Measurements from ENCODE around the gene SMLR1. TPM values are rescaled to one million over a fixed set of nuclear protein-coding genes. Genes with fewer than 3 reads are reported as not detected.

Gene SMLR1
- total RNA-seq, 1 experiment from 2014 or later, result not detected

DNA sequence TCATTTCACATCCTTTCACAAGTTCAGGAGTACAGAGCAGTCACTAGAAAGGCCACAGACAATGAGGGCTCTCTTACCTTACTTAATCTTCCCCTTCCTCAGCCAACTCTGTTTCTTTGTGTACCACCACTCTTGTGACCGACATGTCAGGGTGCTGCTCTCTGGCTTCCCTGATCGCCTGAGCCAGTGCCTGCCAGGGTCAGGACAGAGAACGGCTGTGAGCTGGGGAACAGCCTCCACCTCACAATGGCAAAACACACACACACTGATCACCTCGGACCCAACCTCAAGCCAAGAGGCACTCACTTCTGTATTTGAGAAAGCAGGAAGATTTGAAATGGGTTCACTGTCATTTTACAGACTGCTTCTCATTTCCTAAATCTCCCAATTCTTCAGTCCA lies 30.8 kb downstream of the SMLR1 start:
- H3K4me2 ChIP-seq, result no peak overlapping the region
- no peaks in the 10 kb centered on the region for H3K4me1 ChIP-seq (replicated peaks; ENCODE audit: insufficient read depth)
- no peaks in the 10 kb centered on the region for H3F3A ChIP-seq (ENCODE audit: insufficient read depth, low read depth)
- H3K27ac ChIP-seq, result no peak overlapping the region
- BruUV-seq (replicated peaks), result no TSS peak
- H3K36me3 ChIP-seq (ENCODE audit: low read depth), result no peaks in the 10 kb centered on the region
- H4K20me1 ChIP-seq (ENCODE audit: insufficient read depth), result no peaks in the 10 kb centered on the region
- DNase-seq, result no peak
- no peak overlapping the region for H3K4me3 ChIP-seq
- H3K9me3 ChIP-seq (ENCODE audit: insufficient read depth, low read depth), result no peaks in the 10 kb centered on the region
- no peaks in the 10 kb centered on the region for H3K79me2 ChIP-seq (ENCODE audit: low read depth)
- TF ChIP-seq, protein P1, sequence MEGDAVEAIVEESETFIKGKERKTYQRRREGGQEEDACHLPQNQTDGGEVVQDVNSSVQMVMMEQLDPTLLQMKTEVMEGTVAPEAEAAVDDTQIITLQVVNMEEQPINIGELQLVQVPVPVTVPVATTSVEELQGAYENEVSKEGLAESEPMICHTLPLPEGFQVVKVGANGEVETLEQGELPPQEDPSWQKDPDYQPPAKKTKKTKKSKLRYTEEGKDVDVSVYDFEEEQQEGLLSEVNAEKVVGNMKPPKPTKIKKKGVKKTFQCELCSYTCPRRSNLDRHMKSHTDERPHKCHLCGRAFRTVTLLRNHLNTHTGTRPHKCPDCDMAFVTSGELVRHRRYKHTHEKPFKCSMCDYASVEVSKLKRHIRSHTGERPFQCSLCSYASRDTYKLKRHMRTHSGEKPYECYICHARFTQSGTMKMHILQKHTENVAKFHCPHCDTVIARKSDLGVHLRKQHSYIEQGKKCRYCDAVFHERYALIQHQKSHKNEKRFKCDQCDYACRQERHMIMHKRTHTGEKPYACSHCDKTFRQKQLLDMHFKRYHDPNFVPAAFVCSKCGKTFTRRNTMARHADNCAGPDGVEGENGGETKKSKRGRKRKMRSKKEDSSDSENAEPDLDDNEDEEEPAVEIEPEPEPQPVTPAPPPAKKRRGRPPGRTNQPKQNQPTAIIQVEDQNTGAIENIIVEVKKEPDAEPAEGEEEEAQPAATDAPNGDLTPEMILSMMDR (conservative IDR thresholded peaks at IDR 0.05), result no peak
- TF ChIP-seq EZH2 (IDR thresholded peaks at IDR 0.05; ENCODE audit: low read depth), result no peak
- no peaks in the 10 kb centered on the region for H3K9me2 ChIP-seq (ENCODE audit: insufficient read depth)
- H2AFZ ChIP-seq, result no peak overlapping the region
- POLR2A ChIA-PET (ENCODE audit: unreplicated experiment), result no interaction called here
- intact Hi-C loops (cut with micrococcal nuclease; ENCODE audit: unreplicated experiment), result no loop called here
- no peaks in the 10 kb centered on the region for H3K27me3 ChIP-seq (ENCODE audit: insufficient read depth, low read depth)
- CTCF ChIA-PET, result no interaction called here

DNA sequence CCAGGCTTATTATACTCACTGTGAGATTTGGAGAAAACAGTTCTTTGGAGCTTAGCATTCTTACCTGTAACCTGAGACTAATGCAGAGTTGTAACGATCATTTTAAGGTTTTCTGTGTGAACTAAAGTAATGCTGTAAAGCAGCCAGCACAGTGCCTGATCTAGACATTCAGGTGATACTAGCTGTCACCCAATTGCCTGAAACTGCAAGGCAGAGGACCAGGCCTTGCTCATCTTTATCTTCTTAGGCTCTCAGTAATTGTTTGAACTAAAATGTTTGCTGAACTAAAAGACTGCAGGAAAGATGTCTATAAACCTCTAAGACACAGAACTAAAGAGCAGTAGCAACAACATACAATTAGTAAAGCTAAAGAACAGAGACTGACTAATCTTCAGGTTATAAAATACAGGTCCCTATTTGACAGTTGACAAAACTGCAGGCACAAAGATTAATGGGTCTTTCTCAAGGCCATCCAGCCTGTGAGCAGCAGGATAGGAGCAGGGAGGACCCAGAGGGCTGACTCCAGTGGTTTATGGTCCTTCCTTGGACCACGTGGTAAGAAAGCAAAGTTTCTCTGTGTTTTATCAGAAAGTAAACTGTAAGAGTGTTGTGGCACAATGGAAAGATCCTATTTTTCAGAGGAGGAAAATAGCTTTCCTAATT lies 31.4 kb downstream of the SMLR1 start:
- no peak for DNase-seq
- no peaks in the 10 kb centered on the region for H3K9me2 ChIP-seq (ENCODE audit: insufficient read depth)
- no peaks in the 10 kb centered on the region for H3K27me3 ChIP-seq (ENCODE audit: insufficient read depth, low read depth)
- BruUV-seq (replicated peaks), result no TSS peak
- no peak overlapping the region for H3K27ac ChIP-seq
- H3K4me2 ChIP-seq, result no peak overlapping the region
- no peaks in the 10 kb centered on the region for H3K4me1 ChIP-seq (replicated peaks; ENCODE audit: insufficient read depth)
- H3K36me3 ChIP-seq (ENCODE audit: low read depth), result no peaks in the 10 kb centered on the region
- intact Hi-C loops (cut with micrococcal nuclease; ENCODE audit: unreplicated experiment), result no loop called here
- TF ChIP-seq EZH2 (IDR thresholded peaks at IDR 0.05; ENCODE audit: low read depth), result no peak
- TF ChIP-seq, protein P1 (conservative IDR thresholded peaks at IDR 0.05), result no peak
- H3K79me2 ChIP-seq (ENCODE audit: low read depth), result no peaks in the 10 kb centered on the region
- POLR2A ChIA-PET (ENCODE audit: unreplicated experiment), result no interaction called here
- H4K20me1 ChIP-seq (ENCODE audit: insufficient read depth), result no peaks in the 10 kb centered on the region
- no peak overlapping the region for H3K4me3 ChIP-seq
- H3F3A ChIP-seq (ENCODE audit: insufficient read depth, low read depth), result no peaks in the 10 kb centered on the region
- no peaks in the 10 kb centered on the region for H3K9me3 ChIP-seq (ENCODE audit: insufficient read depth, low read depth)
- no peak overlapping the region for H2AFZ ChIP-seq
- CTCF ChIA-PET, result no interaction called here

DNA sequence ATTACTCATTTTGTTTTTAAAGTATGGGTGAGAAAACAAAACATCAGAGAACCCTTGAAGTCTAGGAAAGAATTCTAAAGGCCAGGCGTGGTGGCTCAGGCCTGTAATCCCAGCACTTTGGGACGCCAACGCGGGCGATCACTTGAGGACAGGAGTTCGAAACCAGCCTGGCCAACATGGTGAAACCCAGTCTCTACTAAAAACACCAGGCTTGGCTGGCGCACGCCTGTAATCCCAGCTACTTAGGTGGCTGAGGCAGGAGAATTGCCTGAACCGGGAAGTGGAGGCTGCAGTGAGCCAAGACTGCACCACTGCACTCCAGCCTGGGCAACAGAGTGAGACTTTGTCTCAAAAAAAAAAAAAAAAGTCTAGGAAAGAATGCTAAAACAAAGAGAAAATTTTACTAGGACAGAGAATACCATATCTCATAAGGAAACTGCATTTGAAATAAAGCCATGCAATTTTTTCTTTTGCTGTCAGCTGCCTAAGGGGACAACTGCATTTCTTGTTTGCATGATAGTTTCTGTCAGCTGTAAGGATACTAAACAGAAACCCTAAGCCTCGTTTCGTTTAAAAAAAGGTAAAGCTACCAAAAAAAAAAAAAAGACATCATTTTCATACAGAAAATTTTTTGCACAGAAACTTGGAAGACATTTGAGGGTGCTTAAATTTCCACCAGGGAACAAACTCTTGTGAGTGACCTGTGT lies 32.1 kb downstream of the SMLR1 start:
- TF ChIP-seq, protein P1 (conservative IDR thresholded peaks at IDR 0.05), result no peak
- TF ChIP-seq EZH2 (IDR thresholded peaks at IDR 0.05; ENCODE audit: low read depth), result no peak
- H2AFZ ChIP-seq, result no peak overlapping the region
- DNase-seq, result no peak
- no peak overlapping the region for H3K4me2 ChIP-seq
- H3K27ac ChIP-seq, result no peak overlapping the region
- no peaks in the 10 kb centered on the region for H3K36me3 ChIP-seq (ENCODE audit: low read depth)
- no TSS peak for BruUV-seq (replicated peaks)
- H3K4me1 ChIP-seq (replicated peaks; ENCODE audit: insufficient read depth), result no peaks in the 10 kb centered on the region
- no peaks in the 10 kb centered on the region for H3F3A ChIP-seq (ENCODE audit: insufficient read depth, low read depth)
- intact Hi-C loops (cut with micrococcal nuclease; ENCODE audit: unreplicated experiment), result no loop called here
- no peaks in the 10 kb centered on the region for H3K9me2 ChIP-seq (ENCODE audit: insufficient read depth)
- H3K9me3 ChIP-seq (ENCODE audit: insufficient read depth, low read depth), result no peaks in the 10 kb centered on the region
- no peaks in the 10 kb centered on the region for H3K27me3 ChIP-seq (ENCODE audit: insufficient read depth, low read depth)
- no peaks in the 10 kb centered on the region for H4K20me1 ChIP-seq (ENCODE audit: insufficient read depth)
- CTCF ChIA-PET, result no interaction called here
- no peak overlapping the region for H3K4me3 ChIP-seq
- POLR2A ChIA-PET (ENCODE audit: unreplicated experiment), result no interaction called here
- H3K79me2 ChIP-seq (ENCODE audit: low read depth), result no peaks in the 10 kb centered on the region
